ENCODE data around the gene HIRIP3. TPM values are rescaled to one million over a fixed set of nuclear protein-coding genes. Genes with fewer than 3 reads are reported as not detected.

HIRIP3 gene
- total and polyA plus RNA-seq, 2 donors (not counting 3 experiments of a cell fraction or from before 2014, with no cell fraction given): 6.7 to 8.6 TPM

- Histone ChIP-seq H3K79me2 (ENCODE audit: control insufficient read depth, insufficient read depth, low read length) (no peaks in the 10 kb centered on the region), H3K27ac (ENCODE audit: insufficient read depth, low read depth, low read length) (no peak overlapping the region), H3K4me2 (ENCODE audit: insufficient read depth, low read length) (no peak overlapping the region), H3K27me3 (ENCODE audit: control insufficient read depth in 2 of 2, insufficient read depth in 2 of 2, low read length in 2 of 2) (no peaks in the 10 kb centered on the region), H3K36me3 (ENCODE audit: control insufficient read depth in 2 of 2, extremely low read depth in 1 of 2, insufficient read depth in 2 of 2, low read length in 2 of 2) (no peaks in the 10 kb centered on the region), H2AFZ (ENCODE audit: low read depth, low read length) (no peak overlapping the region), H4K20me1 (replicated peaks; ENCODE audit: control insufficient read depth, extremely low read depth, insufficient read depth, low read length) (no peaks in the 10 kb centered on the region), H3K9me1 (replicated peaks; ENCODE audit: control insufficient read depth, extremely low read depth, insufficient read depth, low read length) (no peaks in the 10 kb centered on the region), H3K9me3 (replicated peaks; ENCODE audit: control insufficient read depth, insufficient read depth, low read length) (no peaks in the 10 kb centered on the region), H3K4me1 (ENCODE audit: control insufficient read depth, extremely low read depth, insufficient read depth, low read length) (no peaks in the 10 kb centered on the region), H3K9ac (replicated peaks; ENCODE audit: extremely low read depth, insufficient read depth, low read length) (no peak overlapping the region), H3K4me3 (replicated peaks in 1 of 3; ENCODE audit: insufficient read depth in 1 of 3, low read depth in 1 of 3, low read length in 3 of 3) (no peak overlapping the region)
- intact Hi-C loops (cut with micrococcal nuclease) (no loop called here), dilution Hi-C loops (cut with MboI; ENCODE audit: extremely low pct_ligation_motif_present, low sequenced_read_pairs) (no loop called here)
- POLR2A ChIA-PET: no interaction called here
- CTCF ChIA-PET: interaction anchor here (1.4 to 2.3 kb wide), 2 partner anchors 8 to 323 kb away, joined by 5 to 16 read pairs; partner anchors contain the start of gene TLCD3B
- no peak for DNase-seq (ENCODE audit: low read depth, low spot score)
- no TSS peak for BruUV-seq (replicated peaks)
- no peak for FAIRE-seq
- TF ChIP-seq JUN (IDR thresholded peaks at IDR 0.05; ENCODE audit: borderline replicate concordance, insufficient read depth, insufficient read length, low read depth) (no peak), EZH2 (IDR thresholded peaks at IDR 0.05; ENCODE audit: borderline replicate concordance, low read depth, low read length, severe bottlenecking) (no peak), CTCF (IDR thresholded peaks at IDR 0.05; ENCODE audit: extremely low read depth in 1 of 2, insufficient read depth in 1 of 2, low read depth in 1 of 2, low read length in 2 of 2) (no peak), POLR2AphosphoS5 (IDR thresholded peaks at IDR 0.05; ENCODE audit: insufficient read depth, low read depth, low read length) (no peak), MAX (IDR thresholded peaks at IDR 0.05; ENCODE audit: insufficient read depth, insufficient read length) (no peak), MYC (IDR thresholded peaks at IDR 0.05; ENCODE audit: low read depth, low read length) (no peak), FOS (IDR thresholded peaks at IDR 0.05; ENCODE audit: borderline replicate concordance, insufficient read depth, low read length) (no peak), POLR2A (IDR thresholded peaks at IDR 0.05; ENCODE audit: low read depth, low read length) (no peak), GATA2 (IDR thresholded peaks at IDR 0.05; ENCODE audit: insufficient read depth, insufficient read length, low read depth, low read length) (no peak)
These were observed 28.2 kb upstream of the HIRIP3 start for GRCh38 chr16:30023586-30023985.
